Superior temporal gyrus (tissue), 1 donor: ENCODE data around the gene DSC2.
"Not testable (repeated sequence)": the region's sequence is repeated elsewhere in the genome, so short reads cannot be mapped to it uniquely, and the experiment has no call there.

ENCODE experiments used
- DNase-seq: peaks from one replicate; pipeline ENCODE4 v3.0.0-alpha.2; 2016; ENCODE audit errors: extremely low spot score

Gene DSC2

GRCh38 chr18:31102025-31102684 lies at the start of gene DSC2:
TSS of gene DSC2 (minus strand) at chr18:31102421. CDS start at chr18:31101971, 450 bp downstream.
- DNase-seq = no peak

- no peak for DNase-seq
These were observed 47.1 kb upstream of the DSC2 start for GRCh38 chr18:31149351-31149750.

- DNase-seq = no peak
These were observed 46.4 kb upstream of the DSC2 start for GRCh38 chr18:31148600-31148999.

GRCh38 chr18:31146809-31147208 lies 44.6 kb upstream of the DSC2 start:
- no peak for DNase-seq

GRCh38 chr18:31143025-31143424 lies 40.8 kb upstream of the DSC2 start:
- DNase-seq = no peak

GRCh38 chr18:31138709-31139108 lies 36.5 kb upstream of the DSC2 start:
- no peak for DNase-seq

GRCh38 chr18:31134988-31135529 lies 32.8 kb upstream of the DSC2 start:
- no peak for DNase-seq

GRCh38 chr18:31129398-31130115 lies 27.3 kb upstream of the DSC2 start:
- DNase-seq = no peak

GRCh38 chr18:31125878-31126277 lies 23.7 kb upstream of the DSC2 start:
- DNase-seq = no peak

- DNase-seq = not testable (repeated sequence)
These were observed 20.9 kb upstream of the DSC2 start for GRCh38 chr18:31123125-31123524.

GRCh38 chr18:31120594-31120993 lies 18.4 kb upstream of the DSC2 start:
- no peak for DNase-seq

GRCh38 chr18:31116853-31117595 lies 14.8 kb upstream of the DSC2 start:
- no peak for DNase-seq

GRCh38 chr18:31112804-31113203 lies 10.6 kb upstream of the DSC2 start:
- no peak for DNase-seq

GRCh38 chr18:31105733-31106132 lies 3.5 kb upstream of the DSC2 start:
- DNase-seq = no peak

- DNase-seq = no peak
These were observed 2.2 kb upstream of the DSC2 start for GRCh38 chr18:31104444-31104843.

GRCh38 chr18:31103423-31103822 lies 1.2 kb upstream of the DSC2 start:
- DNase-seq = no peak

- no peak for DNase-seq
These were observed 720 bp upstream of the DSC2 start for GRCh38 chr18:31102941-31103340.

GRCh38 chr18:31101183-31102024 lies 817 bp downstream of the DSC2 start:
- DNase-seq = no peak

- DNase-seq = no peak
These were observed 1.6 kb downstream of the DSC2 start for GRCh38 chr18:31100436-31101182.

- DNase-seq = no peak
These were observed 2.6 kb downstream of the DSC2 start for GRCh38 chr18:31099450-31100230.
